Suprapubic skin (tissue), 4 donors: ENCODE measurements around the gene FGFR3. TPM values are rescaled to one million over a fixed set of nuclear protein-coding genes. Genes with fewer than 3 reads are reported as not detected.

ENCODE experiments used
- DNase-seq, 2 donors: peaks; one replicate each; pipeline ENCODE4 v3.0.0-alpha.2; 2019; ENCODE audit warnings: low spot score in 2 of 2
- H3K27ac ChIP-seq: fragments of 200-600 bp; sonication (generic); one replicate; pipeline ENCODE4 v1.5.1; 2019
- H3K27me3 ChIP-seq: fragments of 200-600 bp; sonication (generic); one replicate; pipeline ENCODE4 v1.5.1; 2019
- H3K36me3 ChIP-seq: fragments of 200-600 bp; sonication (generic); one replicate; pipeline ENCODE4 v1.5.1; 2019
- H3K4me1 ChIP-seq: fragments of 200-600 bp; sonication (generic); one replicate; pipeline ENCODE4 v1.5.1; 2019
- H3K4me3 ChIP-seq: fragments of 200-600 bp; sonication (generic); one replicate; pipeline ENCODE4 v1.5.1; 2019; ENCODE audit warnings: mild to moderate bottlenecking
- H3K9me3 ChIP-seq: fragments of 200-600 bp; sonication (generic); one replicate; pipeline ENCODE4 v1.5.1; 2019
- EP300 ChIP-seq: sonication (generic); formaldehyde crosslinking; IDR thresholded peaks from one replicate; pipeline ENCODE4 v1.6.1; 2017; ENCODE audit warnings: antibody characterized with exemption
- POLR2A ChIP-seq, 2 donors: fragments of 450-650 bp; IDR thresholded peaks; one replicate each; pipeline ENCODE4 v1.6.1; 2017; ENCODE audit warnings: antibody characterized with exemption in 2 of 2, mild to moderate bottlenecking in 2 of 2, moderate library complexity in 2 of 2
- POLR2AphosphoS5 ChIP-seq, 3 donors: sonication (generic); formaldehyde crosslinking; IDR thresholded peaks; one replicate each; pipeline ENCODE4 v1.6.1; 2017; ENCODE audit warnings: antibody characterized with exemption in 3 of 3
- WGBS: methylation state at CpG from one replicate; pipeline ENCODE4 v1.1.5; 2018; 5-methylcytosine and 5-hydroxymethylcytosine counted together
- total RNA-seq, 4 donors: library from RNA; depleted of rRNA; stranded (reverse); fragments of >200 nt; gene quantifications; one replicate each; pipeline ENCODE4 v1.1.0, GENCODE V29; 2016
- TF ChIP-seq, protein P1 (sequence below), 2 donors: fragments of 200-600 bp in 1 of 2; fragments of 450-650 bp in 1 of 2; sonication (generic) in 1 of 2; IDR thresholded peaks; one replicate each; pipeline ENCODE4 v1.5.1; 2016 to 2019; ENCODE audit warnings: antibody characterized with exemption in 2 of 2, mild to moderate bottlenecking in 1 of 2, moderate library complexity in 1 of 2

The FGFR3 gene
- total RNA-seq, 4 donors from 2014 or later = 511 to 829 (median 662) TPM

- H3K4me3 ChIP-seq = peak overlapping the region; percentile 41
- no peaks in the 10 kb centered on the region for H3K36me3 ChIP-seq
- peaks cover 59% of the 10 kb centered on the region for H3K4me1 ChIP-seq
- TF ChIP-seq, protein P1, sequence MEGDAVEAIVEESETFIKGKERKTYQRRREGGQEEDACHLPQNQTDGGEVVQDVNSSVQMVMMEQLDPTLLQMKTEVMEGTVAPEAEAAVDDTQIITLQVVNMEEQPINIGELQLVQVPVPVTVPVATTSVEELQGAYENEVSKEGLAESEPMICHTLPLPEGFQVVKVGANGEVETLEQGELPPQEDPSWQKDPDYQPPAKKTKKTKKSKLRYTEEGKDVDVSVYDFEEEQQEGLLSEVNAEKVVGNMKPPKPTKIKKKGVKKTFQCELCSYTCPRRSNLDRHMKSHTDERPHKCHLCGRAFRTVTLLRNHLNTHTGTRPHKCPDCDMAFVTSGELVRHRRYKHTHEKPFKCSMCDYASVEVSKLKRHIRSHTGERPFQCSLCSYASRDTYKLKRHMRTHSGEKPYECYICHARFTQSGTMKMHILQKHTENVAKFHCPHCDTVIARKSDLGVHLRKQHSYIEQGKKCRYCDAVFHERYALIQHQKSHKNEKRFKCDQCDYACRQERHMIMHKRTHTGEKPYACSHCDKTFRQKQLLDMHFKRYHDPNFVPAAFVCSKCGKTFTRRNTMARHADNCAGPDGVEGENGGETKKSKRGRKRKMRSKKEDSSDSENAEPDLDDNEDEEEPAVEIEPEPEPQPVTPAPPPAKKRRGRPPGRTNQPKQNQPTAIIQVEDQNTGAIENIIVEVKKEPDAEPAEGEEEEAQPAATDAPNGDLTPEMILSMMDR (IDR thresholded peaks at IDR 0.05) = no peak
- TF ChIP-seq POLR2A (IDR thresholded peaks at IDR 0.05) = no peak
- TF ChIP-seq POLR2AphosphoS5 (IDR thresholded peaks at IDR 0.05) = no peak
- TF ChIP-seq EP300 = no peak
- no peak overlapping the region for H3K27ac ChIP-seq
- no peaks in the 10 kb centered on the region for H3K9me3 ChIP-seq
- peaks cover 12% of the 10 kb centered on the region for H3K27me3 ChIP-seq
- WGBS = 50% methylated on average over 2 of the region's 31 CpGs
- no peak for DNase-seq
These were observed 30.0 kb upstream of the FGFR3 start for GRCh38 chr4:1763070-1763549.

- Histone ChIP-seq H3K27me3 (peaks cover 12% of the 10 kb centered on the region), H3K36me3 (no peaks in the 10 kb centered on the region), H3K9me3 (no peaks in the 10 kb centered on the region), H3K4me3 (peak overlapping the region; percentile 41), H3K4me1 (peaks cover 58% of the 10 kb centered on the region), H3K27ac (no peak overlapping the region)
- TF ChIP-seq POLR2A (IDR thresholded peaks at IDR 0.05) = no peak
- TF ChIP-seq, protein P1 (IDR thresholded peaks at IDR 0.05) = no peak
- no peak for TF ChIP-seq EP300
- no peak for TF ChIP-seq POLR2AphosphoS5 (IDR thresholded peaks at IDR 0.05)
- 7% methylated on average over 3 of the region's 36 CpGs for WGBS
- DNase-seq = no peak
These were observed 29.5 kb upstream of the FGFR3 start for GRCh38 chr4:1763550-1764080.

DNA sequence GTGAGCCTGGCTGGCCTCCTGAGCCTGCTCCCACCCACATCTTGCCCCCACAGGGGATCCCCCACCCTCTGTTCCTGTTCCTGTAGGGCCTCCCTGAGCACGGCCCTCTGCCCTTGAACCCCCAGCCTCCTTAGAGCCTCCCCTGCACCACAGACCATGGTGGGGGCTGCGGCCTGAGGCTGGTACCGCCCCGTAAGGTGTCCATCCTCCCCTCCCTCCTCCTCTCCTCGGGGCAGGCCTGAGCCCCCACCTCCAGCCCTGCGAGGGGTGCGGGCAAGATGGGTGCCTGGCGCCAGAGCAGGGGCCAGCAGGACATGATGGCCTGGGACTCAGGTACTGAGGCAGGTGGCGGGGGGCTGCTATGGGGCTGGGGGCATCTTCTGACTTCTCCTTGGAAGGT, 28.4 kb upstream of the FGFR3 start:
- Histone ChIP-seq H3K36me3 (no peaks in the 10 kb centered on the region), H3K27me3 (peaks cover 19% of the 10 kb centered on the region), H3K9me3 (no peaks in the 10 kb centered on the region), H3K4me3 (no peak overlapping the region), H3K27ac (no peak overlapping the region), H3K4me1 (peaks cover 61% of the 10 kb centered on the region)
- DNase-seq = no peak
- 88% methylated on average over 5 of the region's 9 CpGs for WGBS
- no peak for TF ChIP-seq POLR2AphosphoS5 (IDR thresholded peaks at IDR 0.05)
- TF ChIP-seq, protein P1 (IDR thresholded peaks at IDR 0.05) = no peak
- no peak for TF ChIP-seq POLR2A (IDR thresholded peaks at IDR 0.05)
- no peak for TF ChIP-seq EP300

DNA sequence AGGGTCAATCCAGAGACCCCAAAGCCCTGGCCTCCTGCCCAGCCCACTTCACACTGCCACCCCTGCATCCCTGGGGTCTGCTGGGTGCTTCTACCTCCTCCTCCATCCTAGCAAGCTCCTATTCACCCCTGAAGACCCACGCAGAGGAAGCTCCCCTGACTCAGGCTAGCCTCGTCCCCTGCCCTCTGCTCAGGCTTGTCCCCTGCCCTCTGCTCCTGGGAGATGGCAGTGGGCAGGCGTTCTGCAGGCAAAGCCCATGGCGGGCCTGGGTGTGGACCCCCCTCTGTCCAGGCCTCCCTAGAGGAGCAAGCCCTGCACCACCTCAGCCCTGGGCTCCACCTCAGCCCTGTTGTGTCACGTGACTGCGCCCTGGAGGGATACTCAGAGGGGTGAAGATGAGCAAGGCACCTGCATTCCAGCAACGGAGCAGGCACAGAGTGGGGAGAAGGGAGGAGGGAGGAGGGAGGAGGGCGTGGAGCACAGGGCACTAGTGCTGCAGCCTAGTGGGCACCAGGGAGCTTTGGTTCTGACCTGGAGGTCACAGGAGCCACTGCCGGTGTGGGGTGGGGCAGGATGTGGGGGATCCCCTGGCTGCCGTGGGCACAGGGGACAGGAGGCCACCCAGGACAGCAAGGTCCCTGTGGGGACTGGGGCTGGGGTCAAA, 27.6 kb upstream of the FGFR3 start:
- no peak overlapping the region for H3K27ac ChIP-seq
- WGBS = 59% methylated on average over 10 of the region's 10 CpGs
- no peaks in the 10 kb centered on the region for H3K36me3 ChIP-seq
- TF ChIP-seq POLR2A (IDR thresholded peaks at IDR 0.05) = no peak
- TF ChIP-seq, protein P1 (IDR thresholded peaks at IDR 0.05) = no peak
- no peak for TF ChIP-seq EP300
- no peak for TF ChIP-seq POLR2AphosphoS5 (IDR thresholded peaks at IDR 0.05)
- DNase-seq = no peak
- H3K27me3 ChIP-seq = peaks cover 27% of the 10 kb centered on the region
- peaks cover 62% of the 10 kb centered on the region for H3K4me1 ChIP-seq
- no peaks in the 10 kb centered on the region for H3K9me3 ChIP-seq
- H3K4me3 ChIP-seq = no peak overlapping the region
